GM18526 (cell line): ENCODE results near the gene WNK4.

Experiments
- POLR2A ChIP-seq: IDR thresholded peaks from 3 replicates; pipeline ENCODE4 v1.6.1; 2011; ENCODE audit not compliant: insufficient read length; ENCODE audit errors: extremely low read depth

Gene WNK4

DNA sequence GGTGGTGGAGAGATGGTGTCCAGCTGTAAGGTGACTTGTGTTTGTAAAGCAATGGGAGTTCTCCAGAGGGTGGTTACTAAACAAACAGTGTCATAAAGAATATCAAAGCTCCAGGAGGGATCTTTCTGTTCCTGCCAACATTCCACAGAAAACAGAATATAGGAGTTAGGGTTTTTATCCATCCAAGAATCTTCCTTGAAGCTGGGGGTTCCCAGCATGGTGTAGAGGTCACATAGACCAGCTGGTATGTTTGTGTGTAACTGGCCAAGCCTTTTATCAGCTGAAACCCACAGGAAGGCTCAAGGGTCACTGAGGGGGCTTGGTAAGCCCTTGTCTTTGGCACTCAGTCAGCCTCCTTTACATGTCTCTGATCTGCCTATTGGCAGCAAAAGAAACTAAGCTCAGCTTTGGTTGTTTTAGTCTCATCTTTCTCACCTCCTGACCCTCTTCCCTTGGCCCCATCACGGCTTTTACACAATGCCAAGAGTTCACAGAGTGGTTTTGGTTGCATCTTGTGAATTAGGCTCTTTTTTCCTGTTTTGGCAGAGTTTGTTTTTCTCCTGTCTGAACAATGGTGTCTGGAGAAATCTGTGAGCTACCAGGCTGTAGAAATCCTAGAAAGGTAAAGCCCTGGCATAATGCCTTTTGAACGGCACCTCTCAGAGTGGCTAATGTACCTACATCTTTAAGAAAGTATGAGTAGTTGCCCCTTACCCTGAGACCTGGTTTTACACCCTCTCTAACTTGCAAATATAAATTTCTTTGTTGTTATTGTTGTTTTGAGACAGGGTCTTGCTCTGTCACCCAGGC lies 22.9 kb downstream of the WNK4 start:
- no peak for TF ChIP-seq POLR2A

GRCh38 chr17:42804918-42805367 lies 24.5 kb downstream of the WNK4 start:
- no peak for TF ChIP-seq POLR2A

GRCh38 chr17:42806249-42806648 lies 25.8 kb downstream of the WNK4 start:
- TF ChIP-seq POLR2A = no peak

- no peak for TF ChIP-seq POLR2A
Measured at GRCh38 chr17:42809250-42809649, 28.8 kb downstream of the WNK4 start.

DNA sequence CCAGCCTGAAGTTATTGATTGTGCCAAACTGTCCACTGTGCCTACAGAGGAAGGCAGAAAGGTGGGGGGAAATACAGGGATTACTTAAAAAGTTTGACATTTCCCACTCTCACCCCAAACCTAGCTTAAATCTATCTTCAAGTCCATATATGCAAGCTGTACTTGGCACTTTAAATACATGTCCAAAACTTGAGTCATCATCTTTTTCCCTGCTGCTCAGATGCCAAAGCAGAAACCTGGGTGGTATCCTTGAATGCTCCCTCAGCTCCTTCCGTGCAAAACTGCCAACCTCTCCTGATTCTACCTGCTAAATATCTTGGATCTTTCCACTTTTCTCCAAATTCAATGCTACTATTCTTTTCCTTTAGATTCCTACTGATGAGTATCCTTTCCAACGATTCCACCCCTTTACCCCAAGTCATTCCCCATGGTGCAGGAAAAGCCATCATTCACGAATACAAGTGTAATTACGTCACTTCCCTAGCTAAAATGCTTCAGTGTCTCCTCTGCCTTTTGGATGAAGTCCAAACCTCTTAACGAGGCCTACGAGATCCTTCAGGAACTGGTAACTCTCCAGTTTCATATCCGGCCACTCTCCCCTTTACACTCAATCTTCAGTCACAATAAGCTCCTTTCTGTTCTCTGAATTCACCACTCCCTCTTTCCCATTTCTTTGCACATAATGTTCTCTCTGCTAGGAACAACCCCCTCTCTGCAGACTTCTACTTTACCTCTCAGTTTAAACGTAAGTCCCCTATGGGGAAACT lies 34.4 kb downstream of the WNK4 start:
- TF ChIP-seq POLR2A = no peak

DNA sequence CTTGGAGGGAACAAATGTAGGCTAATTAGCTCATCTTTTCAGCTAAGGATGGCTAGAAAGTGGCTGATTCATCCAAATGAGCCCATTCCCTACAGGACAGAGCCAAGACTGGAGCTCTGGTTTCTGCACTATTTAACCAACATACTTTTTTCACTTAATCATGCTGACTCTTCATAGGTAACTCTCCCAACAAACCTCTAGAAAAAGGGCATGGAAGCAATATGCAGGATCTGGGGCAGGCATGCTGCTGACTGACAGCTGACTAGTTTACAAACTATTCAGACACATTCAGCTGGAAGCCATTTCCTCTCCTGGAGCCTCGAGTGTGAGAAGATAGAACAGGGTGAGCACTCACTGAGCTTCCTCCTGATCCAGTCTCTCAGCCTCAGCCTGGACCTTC lies 37.5 kb downstream of the WNK4 start:
- TF ChIP-seq POLR2A = no peak

DNA sequence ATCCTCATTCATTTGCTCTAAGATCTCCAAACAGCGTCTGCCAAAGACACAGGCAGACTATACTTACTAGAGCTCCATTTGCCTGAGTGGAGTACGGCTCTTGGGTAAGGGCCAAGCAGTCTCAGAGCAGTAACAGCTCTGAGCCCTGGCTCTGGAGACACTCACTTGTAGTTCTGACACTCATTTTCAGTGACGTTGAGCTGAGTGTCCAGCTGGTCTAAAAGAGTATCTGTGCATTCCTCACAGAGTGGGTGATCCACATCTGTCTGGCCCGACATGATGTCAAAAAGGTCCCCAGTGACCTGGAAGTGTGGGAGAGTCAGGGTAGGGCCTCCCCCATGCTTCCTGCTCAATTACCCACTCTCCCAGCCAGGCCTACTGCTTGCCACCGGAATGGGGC lies 38.0 kb downstream of the WNK4 start:
- TF ChIP-seq POLR2A = no peak

- no peak for TF ChIP-seq POLR2A
Measured at GRCh38 chr17:42819939-42820535, 39.6 kb downstream of the WNK4 start.

DNA sequence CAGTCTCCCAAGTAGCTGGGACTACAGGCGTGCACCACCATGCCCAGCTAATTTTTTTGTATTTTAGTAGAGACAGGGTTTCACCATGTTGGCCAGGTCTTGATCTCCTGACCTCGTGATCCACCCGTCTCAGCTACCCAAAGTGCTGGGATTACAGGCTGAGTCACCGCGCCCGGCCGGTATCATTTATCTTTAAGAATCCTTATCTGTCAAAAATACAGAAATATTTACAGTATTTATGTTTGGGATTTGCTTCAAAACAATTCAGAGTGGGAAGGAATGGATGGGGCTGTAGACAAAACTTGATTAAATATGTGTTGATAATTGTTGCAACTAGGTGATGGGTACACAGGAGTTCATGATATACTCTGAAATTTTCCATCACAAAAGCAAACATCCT lies 40.8 kb downstream of the WNK4 start:
- no peak for TF ChIP-seq POLR2A

DNA sequence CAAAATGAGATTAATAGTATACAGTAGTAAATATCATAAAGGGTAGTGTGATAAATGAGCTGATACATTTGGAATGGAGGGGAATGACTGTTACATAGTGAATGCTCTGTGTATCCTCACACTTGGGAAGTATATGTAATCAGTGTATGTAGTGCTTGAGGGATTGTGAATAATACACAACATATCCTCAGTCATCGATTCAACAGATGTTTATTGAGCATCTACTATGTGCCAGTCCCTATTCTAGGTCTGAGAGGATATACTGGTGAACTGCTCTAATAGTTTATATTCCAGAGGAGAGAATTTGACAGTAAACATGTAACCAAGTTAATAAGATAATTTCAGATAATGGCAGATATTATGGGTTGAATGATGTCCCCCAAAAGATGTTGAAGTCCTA lies 47.1 kb downstream of the WNK4 start:
- no peak for TF ChIP-seq POLR2A

- no peak for TF ChIP-seq POLR2A
Measured at GRCh38 chr17:42830971-42831370, 50.6 kb downstream of the WNK4 start.

- TF ChIP-seq POLR2A = no peak
Measured at GRCh38 chr17:42832213-42832933, 52.0 kb downstream of the WNK4 start.

- peak; percentile 89 for TF ChIP-seq POLR2A
Measured at GRCh38 chr17:42832934-42833766, 52.7 kb downstream of the WNK4 start, which contains the start of gene PSME3. TSS of gene PSME3 (plus strand) at chr17:42833397. CDS start at chr17:42833632, 235 bp downstream.

GRCh38 chr17:42833767-42834422 lies 53.5 kb downstream of the WNK4 start:
- no peak for TF ChIP-seq POLR2A
